HG03159 (cell line): ENCODE measurements around the gene WDFY4.
A peak's percentile ranks its signal among the peaks of the same experiment; 100 is the strongest.

Experiments
- ATAC-seq: cut with Tn5 transposase; IDR thresholded peaks from one replicate; pipeline ENCODE4 v1.9.1; 2021; ENCODE audit warnings: mild to moderate bottlenecking, moderate library complexity; ENCODE audit not compliant: unreplicated experiment

WDFY4 gene

DNA sequence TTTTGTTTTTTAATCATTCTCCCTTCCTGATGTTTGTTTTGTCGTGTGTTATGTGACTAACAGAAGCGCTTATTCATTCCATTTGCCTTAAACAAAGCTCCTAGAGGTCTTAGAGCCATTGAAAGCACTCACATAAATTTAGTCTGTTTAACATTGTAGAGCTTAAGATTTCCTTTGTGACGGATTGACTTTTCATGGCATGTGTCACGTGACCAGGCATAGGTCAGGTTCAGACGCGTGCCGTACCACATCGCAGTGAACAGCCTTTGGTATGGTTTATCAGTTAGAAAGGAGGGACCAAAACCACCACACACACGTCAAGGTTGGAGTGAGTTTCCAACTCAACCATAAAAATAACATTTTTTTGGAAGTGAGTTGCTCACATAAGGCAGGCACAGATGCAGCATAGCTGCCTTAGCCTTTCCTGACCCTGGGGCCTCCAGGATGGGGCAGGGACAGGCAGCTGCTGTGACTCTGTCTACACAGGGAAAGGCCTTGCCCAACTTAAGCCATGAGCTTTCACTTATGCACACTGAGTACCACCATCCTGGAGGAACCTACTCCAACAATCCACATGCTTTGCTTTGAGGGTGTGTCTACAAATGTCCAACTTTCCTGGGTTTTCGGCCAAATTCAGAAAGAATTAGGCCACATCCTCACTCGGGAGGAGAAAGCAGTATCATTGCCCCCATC, 55.5 kb downstream of the WDFY4 start:
- no peak for ATAC-seq

- no peak for ATAC-seq
Measured at GRCh38 chr10:48740988-48741387, 56.3 kb downstream of the WDFY4 start.

DNA sequence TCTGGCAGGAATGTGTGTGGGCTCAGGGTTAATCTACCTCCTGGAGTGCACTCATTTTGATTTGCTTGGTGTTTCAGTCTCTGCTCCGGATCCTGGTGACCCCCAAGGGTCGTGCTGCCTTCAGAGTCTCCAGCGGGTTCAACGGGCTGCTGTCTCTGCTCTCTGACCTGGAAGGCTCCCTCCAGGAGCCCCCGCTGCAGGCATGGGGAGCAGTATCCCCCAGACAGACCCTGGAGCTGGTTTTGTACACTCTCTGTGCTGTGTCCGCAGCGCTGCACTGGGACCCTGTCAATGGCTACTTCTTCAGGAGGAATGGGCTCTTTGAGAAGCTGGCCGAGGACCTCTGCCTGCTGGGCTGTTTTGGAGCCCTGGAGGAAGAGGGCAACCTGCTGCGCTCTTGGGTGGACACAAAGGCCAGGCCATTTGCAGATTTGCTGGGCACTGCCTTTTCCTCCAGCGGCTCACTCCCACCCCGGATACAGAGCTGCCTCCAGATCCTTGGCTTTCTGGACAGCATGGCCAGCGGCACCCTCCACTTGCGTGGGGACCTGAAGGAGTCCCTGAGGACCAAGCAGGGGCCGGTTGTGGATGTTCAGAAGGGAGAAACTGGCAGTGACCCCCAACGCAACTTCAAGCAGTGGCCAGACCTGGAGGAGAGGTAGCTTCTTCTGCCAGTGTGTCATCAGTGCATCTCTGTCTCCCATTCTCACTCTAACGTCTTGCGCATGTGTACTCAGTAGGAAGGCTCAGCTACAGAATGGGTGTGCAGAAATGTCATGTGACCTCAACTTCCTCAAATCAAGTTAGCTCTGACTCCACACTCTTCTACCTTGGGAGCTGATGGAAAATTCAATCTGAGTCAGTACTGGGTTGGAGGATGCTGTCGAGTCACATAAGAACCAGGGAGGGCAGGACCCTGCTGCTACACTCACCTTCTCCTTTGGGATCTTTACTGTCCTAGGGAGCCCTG, 58.5 kb downstream of the WDFY4 start:
- ATAC-seq, result no peak

- ATAC-seq, result no peak
Measured at GRCh38 chr10:48744587-48744986, 59.9 kb downstream of the WDFY4 start.

- no peak for ATAC-seq
Measured at GRCh38 chr10:48745662-48746245, 61.1 kb downstream of the WDFY4 start.

- ATAC-seq, result no peak
Measured at GRCh38 chr10:48748573-48748972, 63.9 kb downstream of the WDFY4 start.

GRCh38 chr10:48749254-48749787, 64.6 kb downstream of the WDFY4 start:
- ATAC-seq, result no peak

GRCh38 chr10:48750019-48750418, 65.3 kb downstream of the WDFY4 start:
- ATAC-seq, result no peak

GRCh38 chr10:48750991-48751390, 66.3 kb downstream of the WDFY4 start:
- no peak for ATAC-seq

- ATAC-seq, result no peak
Measured at GRCh38 chr10:48751730-48752129, 67.1 kb downstream of the WDFY4 start.

DNA sequence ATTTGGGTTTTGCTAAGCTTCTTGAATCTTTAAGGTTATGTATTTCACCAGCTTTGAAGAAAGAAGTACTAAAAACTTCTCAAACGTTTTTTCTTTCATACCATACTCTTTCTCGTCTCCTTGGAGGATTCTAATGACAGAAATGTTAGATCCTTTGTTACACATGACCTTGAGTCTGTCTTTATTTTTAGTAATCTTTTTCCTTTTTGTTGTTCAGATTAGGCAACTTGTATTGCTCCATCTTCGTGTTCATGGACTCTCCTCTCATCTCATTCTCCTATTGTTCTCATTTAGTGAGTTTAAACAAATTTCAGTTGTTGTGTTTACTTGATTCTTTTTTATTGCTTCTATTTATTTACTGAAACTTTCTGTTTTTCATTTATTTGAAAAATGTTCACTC, 73.7 kb downstream of the WDFY4 start:
- no peak for ATAC-seq

DNA sequence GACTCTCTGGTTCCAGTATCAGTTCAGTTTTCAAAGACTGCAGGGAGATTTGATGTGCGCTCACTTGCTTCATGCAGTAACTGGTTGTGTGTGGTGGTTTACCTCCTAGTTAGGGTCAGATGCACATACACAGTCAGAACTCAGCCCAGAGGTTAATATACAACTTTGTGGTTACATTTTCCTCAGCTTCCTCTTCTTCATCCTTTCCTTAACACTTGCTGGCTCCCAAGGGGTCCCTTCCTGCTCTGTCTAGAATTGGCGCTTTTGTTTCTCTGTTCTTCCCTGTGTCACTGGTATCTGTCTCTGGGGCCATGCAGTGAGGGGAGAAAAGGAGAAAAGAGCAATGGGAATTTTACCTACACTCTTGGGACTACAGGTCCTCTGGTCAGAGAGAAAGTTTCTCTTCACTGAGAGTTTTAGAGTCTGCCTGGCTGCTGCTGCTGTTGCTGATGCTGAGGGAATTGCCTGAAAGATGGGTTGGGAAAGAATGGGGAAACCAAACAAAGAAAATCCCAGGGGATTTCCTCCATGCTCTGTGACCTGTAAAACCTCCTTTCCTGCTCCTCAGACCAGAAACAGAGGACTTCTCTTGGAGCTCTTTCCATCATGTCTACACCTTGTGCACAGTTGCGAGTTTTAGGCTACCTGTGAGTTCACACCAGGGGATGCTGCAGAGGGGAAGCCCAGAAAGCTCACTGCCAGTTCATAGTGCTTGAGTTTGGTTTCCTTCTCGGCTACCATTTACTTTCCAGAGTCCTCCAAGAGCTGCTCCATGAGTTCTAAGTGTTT, 74.6 kb downstream of the WDFY4 start:
- peak; percentile 87 for ATAC-seq

GRCh38 chr10:48760983-48761382, 76.3 kb downstream of the WDFY4 start:
- no peak for ATAC-seq

DNA sequence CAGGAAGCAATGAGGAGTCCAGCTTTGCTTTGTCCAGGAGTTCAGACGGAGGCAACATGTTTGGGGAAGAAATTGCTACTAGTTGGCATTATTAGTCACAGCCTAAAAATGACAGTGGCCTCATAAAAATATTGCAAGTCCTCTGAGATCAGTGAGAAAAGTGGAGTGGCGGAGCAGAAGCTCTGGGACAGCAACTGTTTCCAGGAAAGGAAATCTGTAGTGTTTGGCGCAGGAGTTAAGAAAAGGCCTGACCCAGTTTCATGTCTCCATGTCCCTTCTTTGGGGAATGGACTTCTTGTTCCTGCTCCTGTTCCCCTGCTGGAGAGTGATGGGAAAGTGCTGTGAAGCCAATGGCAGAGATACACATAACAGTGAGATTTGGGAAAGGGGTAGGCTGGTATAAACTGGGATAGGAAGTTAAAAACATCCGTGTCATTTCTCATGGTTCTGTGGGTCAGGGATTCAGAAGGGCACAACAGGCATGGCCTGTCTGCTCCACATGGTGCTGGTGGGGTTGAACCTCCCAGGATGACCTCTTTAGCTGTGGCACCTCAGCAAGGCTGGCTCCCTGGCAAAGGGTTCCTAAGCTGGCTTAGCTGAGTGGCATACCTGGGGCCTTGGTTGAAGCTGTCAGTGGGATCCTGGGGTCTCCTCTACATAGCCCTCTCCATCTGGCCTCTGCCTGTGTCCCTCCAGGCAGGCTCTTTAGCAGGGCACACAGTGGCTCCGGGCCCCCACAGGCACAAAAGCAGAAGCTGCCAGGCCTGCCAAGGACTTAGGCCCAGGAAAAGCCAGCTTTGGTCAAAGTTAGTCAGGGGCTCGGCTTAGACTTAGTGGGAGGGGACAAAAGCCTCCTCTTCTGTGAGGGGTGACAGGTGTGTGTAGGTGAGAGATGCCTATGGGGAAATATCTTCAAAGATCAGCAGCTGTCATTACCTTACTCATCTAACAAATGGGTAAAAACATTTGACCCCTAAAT, 77.7 kb downstream of the WDFY4 start:
- ATAC-seq, result no peak

DNA sequence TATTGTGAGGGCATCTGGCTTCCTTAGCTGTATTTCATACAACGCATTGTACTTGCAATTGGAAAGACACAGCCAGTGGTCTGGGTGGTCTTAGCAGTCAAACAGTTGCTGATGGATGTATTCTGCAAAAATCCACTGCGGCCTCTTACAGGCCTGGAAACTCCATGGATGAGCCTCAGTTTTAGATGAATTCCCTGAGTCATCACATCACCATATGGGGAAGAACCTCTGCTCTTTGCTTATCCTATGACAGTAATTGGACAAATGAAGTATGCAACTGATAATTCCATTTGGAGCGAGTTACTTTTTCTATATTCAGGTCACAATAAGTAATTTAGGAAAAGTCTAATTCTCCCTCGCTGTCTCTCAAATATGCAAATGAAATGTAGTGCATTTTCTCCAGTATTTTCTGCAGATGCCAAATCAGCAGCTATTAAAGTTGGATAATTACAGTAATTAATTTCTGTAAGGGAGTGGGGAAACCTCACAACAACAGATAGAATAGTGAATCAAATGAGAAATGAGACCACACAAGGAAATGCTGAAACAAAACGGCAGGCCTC, 78.8 kb downstream of the WDFY4 start:
- no peak for ATAC-seq

DNA sequence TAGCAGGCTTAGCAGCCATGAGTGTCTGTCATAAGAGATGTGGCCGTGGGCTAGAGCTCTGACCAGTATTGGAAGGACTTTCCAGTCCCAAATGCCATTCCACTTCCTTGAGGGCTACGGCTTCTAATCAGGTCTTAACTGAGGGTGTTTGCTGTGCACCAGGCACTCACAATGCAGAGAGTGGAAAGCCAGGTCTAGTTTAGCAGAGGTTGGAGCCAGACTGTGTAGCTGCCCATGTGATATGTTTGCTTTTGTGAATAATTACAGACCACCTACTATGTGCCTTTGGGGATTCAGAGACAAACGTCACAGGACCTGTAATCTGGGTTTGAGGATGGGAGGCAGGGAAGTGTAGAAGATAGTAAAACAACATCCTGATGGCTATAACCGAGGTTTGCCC, 79.8 kb downstream of the WDFY4 start:
- no peak for ATAC-seq

GRCh38 chr10:48765039-48765438, 80.4 kb downstream of the WDFY4 start:
- ATAC-seq, result peak; percentile 54

DNA sequence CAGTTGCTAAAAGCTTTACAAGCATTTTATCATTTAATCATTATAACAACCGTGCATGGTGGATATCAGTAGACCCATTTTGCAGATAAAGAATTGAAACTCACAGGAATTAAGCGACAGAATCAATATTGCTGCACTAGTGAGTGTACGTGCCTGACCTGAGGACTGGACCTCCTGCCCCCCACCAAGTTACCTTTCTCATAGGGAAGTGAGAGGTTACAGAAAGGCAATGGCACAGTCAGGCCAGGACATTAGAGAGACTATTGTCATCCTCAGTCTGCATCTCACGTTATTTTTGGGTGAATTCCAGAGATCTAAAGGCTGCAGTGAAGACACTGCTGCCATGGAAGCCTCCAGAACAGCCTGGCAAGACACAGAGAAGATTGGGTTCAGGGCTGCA, 80.9 kb downstream of the WDFY4 start:
- no peak for ATAC-seq
